ENCODE data around the gene EXOC2. TPM values are rescaled to one million over a fixed set of nuclear protein-coding genes. Genes with fewer than 3 reads are reported as not detected.

The EXOC2 gene
- total and polyA plus RNA-seq, 2 donors (not counting 3 experiments of a cell fraction or from before 2014, with no cell fraction given): 18.2 to 30.8 TPM

GRCh38 chr6:492178-492577, 200.8 kb downstream of the EXOC2 start:
- FAIRE-seq: no peak
- ChIA-PET POLR2A (no interaction called here), CTCF (no interaction called here)
- H3K27me3 ChIP-seq (ENCODE audit: control insufficient read depth in 2 of 2, insufficient read depth in 2 of 2, low read length in 2 of 2): no peaks in the 10 kb centered on the region
- H4K20me1 ChIP-seq (replicated peaks; ENCODE audit: control insufficient read depth, extremely low read depth, insufficient read depth, low read length): no peaks in the 10 kb centered on the region
- BruUV-seq (replicated peaks): no TSS peak
- no peak overlapping the region for H3K4me3 ChIP-seq (replicated peaks in 1 of 3; ENCODE audit: insufficient read depth in 1 of 3, low read depth in 1 of 3, low read length in 3 of 3)
- dilution Hi-C loops (cut with MboI; ENCODE audit: extremely low pct_ligation_motif_present, low sequenced_read_pairs) (no loop called here), intact Hi-C loops (cut with micrococcal nuclease) (no loop called here)
- H3K4me2 ChIP-seq (ENCODE audit: insufficient read depth, low read length): no peak overlapping the region
- peaks cover 4 to 5% of the 10 kb centered on the region in 2 experiments for H3K36me3 ChIP-seq (ENCODE audit: control insufficient read depth in 2 of 2, extremely low read depth in 1 of 2, insufficient read depth in 2 of 2, low read length in 2 of 2)
- no peaks in the 10 kb centered on the region for H3K9me3 ChIP-seq (replicated peaks; ENCODE audit: control insufficient read depth, insufficient read depth, low read length)
- TF ChIP-seq POLR2AphosphoS5 (IDR thresholded peaks at IDR 0.05; ENCODE audit: insufficient read depth, low read depth, low read length) (no peak), POLR2A (IDR thresholded peaks at IDR 0.05; ENCODE audit: low read depth, low read length) (no peak), EZH2 (IDR thresholded peaks at IDR 0.05; ENCODE audit: borderline replicate concordance, low read depth, low read length, severe bottlenecking) (no peak), FOS (IDR thresholded peaks at IDR 0.05; ENCODE audit: borderline replicate concordance, insufficient read depth, low read length) (no peak)
- no peak overlapping the region for H3K27ac ChIP-seq (ENCODE audit: insufficient read depth, low read depth, low read length)
- DNase-seq (ENCODE audit: low read depth, low spot score): no peak
- H3K79me2 ChIP-seq (ENCODE audit: control insufficient read depth, insufficient read depth, low read length): no peaks in the 10 kb centered on the region
- H2AFZ ChIP-seq (ENCODE audit: low read depth, low read length): no peak overlapping the region
- H3K4me1 ChIP-seq (ENCODE audit: control insufficient read depth, extremely low read depth, insufficient read depth, low read length): no peaks in the 10 kb centered on the region
- H3K9ac ChIP-seq (replicated peaks; ENCODE audit: extremely low read depth, insufficient read depth, low read length): no peak overlapping the region
- no peaks in the 10 kb centered on the region for H3K9me1 ChIP-seq (replicated peaks; ENCODE audit: control insufficient read depth, extremely low read depth, insufficient read depth, low read length)

- Histone ChIP-seq H3K79me2 (ENCODE audit: control insufficient read depth, insufficient read depth, low read length) (no peaks in the 10 kb centered on the region), H3K27ac (ENCODE audit: insufficient read depth, low read depth, low read length) (no peak overlapping the region), H3K4me1 (ENCODE audit: control insufficient read depth, extremely low read depth, insufficient read depth, low read length) (no peaks in the 10 kb centered on the region), H3K27me3 (ENCODE audit: control insufficient read depth in 2 of 2, insufficient read depth in 2 of 2, low read length in 2 of 2) (no peaks in the 10 kb centered on the region), H3K9ac (replicated peaks; ENCODE audit: extremely low read depth, insufficient read depth, low read length) (no peak overlapping the region), H3K9me3 (replicated peaks; ENCODE audit: control insufficient read depth, insufficient read depth, low read length) (no peaks in the 10 kb centered on the region), H2AFZ (ENCODE audit: low read depth, low read length) (no peak overlapping the region), H4K20me1 (replicated peaks; ENCODE audit: control insufficient read depth, extremely low read depth, insufficient read depth, low read length) (no peaks in the 10 kb centered on the region), H3K36me3 (ENCODE audit: control insufficient read depth in 2 of 2, extremely low read depth in 1 of 2, insufficient read depth in 2 of 2, low read length in 2 of 2) (peaks cover 2 to 3% of the 10 kb centered on the region in 2 experiments), H3K9me1 (replicated peaks; ENCODE audit: control insufficient read depth, extremely low read depth, insufficient read depth, low read length) (no peaks in the 10 kb centered on the region), H3K4me3 (replicated peaks in 1 of 3; ENCODE audit: insufficient read depth in 1 of 3, low read depth in 1 of 3, low read length in 3 of 3) (no peak overlapping the region), H3K4me2 (ENCODE audit: insufficient read depth, low read length) (no peak overlapping the region)
- BruUV-seq (replicated peaks): no TSS peak
- TF ChIP-seq JUN (IDR thresholded peaks at IDR 0.05; ENCODE audit: borderline replicate concordance, insufficient read depth, insufficient read length, low read depth): no peak
- TF ChIP-seq, protein P1, sequence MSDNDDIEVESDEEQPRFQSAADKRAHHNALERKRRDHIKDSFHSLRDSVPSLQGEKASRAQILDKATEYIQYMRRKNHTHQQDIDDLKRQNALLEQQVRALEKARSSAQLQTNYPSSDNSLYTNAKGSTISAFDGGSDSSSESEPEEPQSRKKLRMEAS (IDR thresholded peaks at IDR 0.05; ENCODE audit: insufficient read depth, insufficient read length): no peak
- TF ChIP-seq, protein P2, sequence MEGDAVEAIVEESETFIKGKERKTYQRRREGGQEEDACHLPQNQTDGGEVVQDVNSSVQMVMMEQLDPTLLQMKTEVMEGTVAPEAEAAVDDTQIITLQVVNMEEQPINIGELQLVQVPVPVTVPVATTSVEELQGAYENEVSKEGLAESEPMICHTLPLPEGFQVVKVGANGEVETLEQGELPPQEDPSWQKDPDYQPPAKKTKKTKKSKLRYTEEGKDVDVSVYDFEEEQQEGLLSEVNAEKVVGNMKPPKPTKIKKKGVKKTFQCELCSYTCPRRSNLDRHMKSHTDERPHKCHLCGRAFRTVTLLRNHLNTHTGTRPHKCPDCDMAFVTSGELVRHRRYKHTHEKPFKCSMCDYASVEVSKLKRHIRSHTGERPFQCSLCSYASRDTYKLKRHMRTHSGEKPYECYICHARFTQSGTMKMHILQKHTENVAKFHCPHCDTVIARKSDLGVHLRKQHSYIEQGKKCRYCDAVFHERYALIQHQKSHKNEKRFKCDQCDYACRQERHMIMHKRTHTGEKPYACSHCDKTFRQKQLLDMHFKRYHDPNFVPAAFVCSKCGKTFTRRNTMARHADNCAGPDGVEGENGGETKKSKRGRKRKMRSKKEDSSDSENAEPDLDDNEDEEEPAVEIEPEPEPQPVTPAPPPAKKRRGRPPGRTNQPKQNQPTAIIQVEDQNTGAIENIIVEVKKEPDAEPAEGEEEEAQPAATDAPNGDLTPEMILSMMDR (IDR thresholded peaks at IDR 0.05; ENCODE audit: extremely low read depth in 1 of 2, insufficient read depth in 1 of 2, low read depth in 1 of 2, low read length in 2 of 2): no peak
- no peak for TF ChIP-seq MYC (IDR thresholded peaks at IDR 0.05; ENCODE audit: low read depth, low read length)
- TF ChIP-seq POLR2AphosphoS5 (IDR thresholded peaks at IDR 0.05; ENCODE audit: insufficient read depth, low read depth, low read length): no peak
- no peak for TF ChIP-seq FOS (IDR thresholded peaks at IDR 0.05; ENCODE audit: borderline replicate concordance, insufficient read depth, low read length)
- no peak for TF ChIP-seq POLR2A (IDR thresholded peaks at IDR 0.05; ENCODE audit: low read depth, low read length)
- TF ChIP-seq GATA2 (IDR thresholded peaks at IDR 0.05; ENCODE audit: insufficient read depth, insufficient read length, low read depth, low read length): no peak
- no peak for TF ChIP-seq EZH2 (IDR thresholded peaks at IDR 0.05; ENCODE audit: borderline replicate concordance, low read depth, low read length, severe bottlenecking)
- FAIRE-seq (no peak), DNase-seq (ENCODE audit: low read depth, low spot score) (no peak)
- CTCF ChIA-PET: no interaction called here
- intact Hi-C loops (cut with micrococcal nuclease): no loop called here
- dilution Hi-C loops (cut with MboI; ENCODE audit: extremely low pct_ligation_motif_present, low sequenced_read_pairs): no loop called here
- POLR2A ChIA-PET: no interaction called here
Measured at GRCh38 chr6:491233-491632, 201.7 kb downstream of the EXOC2 start.
